ENCODE measurements around the gene FAP. TPM values are rescaled to one million over a fixed set of nuclear protein-coding genes. Genes with fewer than 3 reads are reported as not detected.

Gene FAP
- total and polyA plus RNA-seq, 2 of the 8 experiments (the other 6 are each of a cell fraction or from before 2014, with no cell fraction given): not detected

DNA sequence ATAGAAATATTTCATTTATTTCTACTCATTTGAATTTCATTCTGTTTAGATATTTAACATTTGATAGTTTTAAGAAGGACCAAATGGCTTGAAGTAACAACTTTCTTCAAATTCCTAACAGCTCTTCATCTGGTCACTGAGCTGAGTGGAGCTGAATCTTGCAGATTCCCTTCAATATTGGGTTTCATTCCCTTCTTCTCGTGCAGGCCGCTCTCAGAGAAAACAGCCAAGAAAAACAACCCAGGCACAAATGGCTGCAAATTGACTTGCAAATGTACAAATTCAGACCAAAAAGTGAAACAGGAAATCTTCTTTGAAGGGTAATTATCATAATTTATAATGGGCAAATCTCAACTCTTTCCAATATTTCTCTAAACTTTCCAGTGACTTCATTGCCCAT, 60.9 kb downstream of the FAP start (continued):
- no peak for TF ChIP-seq RAD21 (IDR thresholded peaks at IDR 0.05 in 1 of 2, conservative IDR thresholded peaks at IDR 0.05 in 1 of 2; ENCODE audit: low read depth in 2 of 2, low read length in 2 of 2)

Measured in H1 (cell line).